ENCODE results near the gene SETMAR. TPM values are rescaled to one million over a fixed set of nuclear protein-coding genes. Genes with fewer than 3 reads are reported as not detected.

SETMAR gene
- total RNA-seq, 1 donor from 2014 or later = 18.3 TPM

- H3K4me3 ChIP-seq = no peak overlapping the region
- Mint-ChIP-seq H3K27me3 (ENCODE audit: insufficient read depth, low read depth) (no peaks in the 10 kb centered on the region), H3K27ac (no peak overlapping the region), H3K9me3 (no peaks in the 10 kb centered on the region), H3K4me3 (no peak overlapping the region), H3K36me3 (no peaks in the 10 kb centered on the region), H3K4me1 (no peaks in the 10 kb centered on the region)
- H3K9ac ChIP-seq = no peak overlapping the region
- H3K36me3 ChIP-seq = no peaks in the 10 kb centered on the region
- no peaks in the 10 kb centered on the region for H3F3A ChIP-seq (ENCODE audit: low read depth)
- no peak for DNase-seq (ENCODE audit: low spot score)
- no peak for TF ChIP-seq EZH2phosphoT487 (IDR thresholded peaks at IDR 0.05)
- TF ChIP-seq EZH2 (IDR thresholded peaks at IDR 0.05) = no peak
- no peak for TF ChIP-seq CTCF (IDR thresholded peaks at IDR 0.05)
- H3K9me3 ChIP-seq (ENCODE audit: low read depth) = no peaks in the 10 kb centered on the region
- H3K27ac ChIP-seq = no peak overlapping the region
- no peak overlapping the region for H3K4me2 ChIP-seq
- no peaks in the 10 kb centered on the region for H3K79me2 ChIP-seq (ENCODE audit: low read depth)
- no peaks in the 10 kb centered on the region for H4K20me1 ChIP-seq (ENCODE audit: low read depth)
- H3K27me3 ChIP-seq = no peaks in the 10 kb centered on the region
- H2AFZ ChIP-seq (replicated peaks) = no peak overlapping the region
- H3K4me1 ChIP-seq = no peaks in the 10 kb centered on the region
Observed at GRCh38 chr3:4270720-4271119, 32.4 kb upstream of the SETMAR start.

GRCh38 chr3:4271834-4272233 lies 31.3 kb upstream of the SETMAR start:
- Histone ChIP-seq H3K36me3 (no peaks in the 10 kb centered on the region), H3K4me3 (no peak overlapping the region), H3K79me2 (ENCODE audit: low read depth) (no peaks in the 10 kb centered on the region), H2AFZ (replicated peaks) (no peak overlapping the region), H3K27me3 (no peaks in the 10 kb centered on the region), H3K4me1 (no peaks in the 10 kb centered on the region), H3K27ac (no peak overlapping the region), H3K9ac (no peak overlapping the region), H3F3A (ENCODE audit: low read depth) (no peaks in the 10 kb centered on the region), H3K4me2 (no peak overlapping the region), H3K9me3 (ENCODE audit: low read depth) (no peaks in the 10 kb centered on the region), H4K20me1 (ENCODE audit: low read depth) (no peaks in the 10 kb centered on the region)
- peak; percentile 58 for DNase-seq (ENCODE audit: low spot score)
- H3K27me3 Mint-ChIP-seq (ENCODE audit: insufficient read depth, low read depth) = no peaks in the 10 kb centered on the region
- H3K9me3 Mint-ChIP-seq = no peaks in the 10 kb centered on the region
- no peak overlapping the region for H3K4me3 Mint-ChIP-seq
- H3K4me1 Mint-ChIP-seq = no peaks in the 10 kb centered on the region
- TF ChIP-seq CTCF (IDR thresholded peaks at IDR 0.05) (peak; percentile 79), EZH2 (IDR thresholded peaks at IDR 0.05) (no peak), EZH2phosphoT487 (IDR thresholded peaks at IDR 0.05) (no peak)
- no peaks in the 10 kb centered on the region for H3K36me3 Mint-ChIP-seq
- no peak overlapping the region for H3K27ac Mint-ChIP-seq

- no peaks in the 10 kb centered on the region for H3K9me3 Mint-ChIP-seq
- no peaks in the 10 kb centered on the region for H3K79me2 ChIP-seq (ENCODE audit: low read depth)
- TF ChIP-seq EZH2 (IDR thresholded peaks at IDR 0.05) = no peak
- TF ChIP-seq EZH2phosphoT487 (IDR thresholded peaks at IDR 0.05) = no peak
- TF ChIP-seq CTCF (IDR thresholded peaks at IDR 0.05) = no peak
Observed at GRCh38 chr3:4279516-4280105, 23.6 kb upstream of the SETMAR start.

More at GRCh38 chr3:4279516-4280105, 23.6 kb upstream of the SETMAR start:
- H3K27ac Mint-ChIP-seq = no peak overlapping the region
- Histone ChIP-seq H4K20me1 (ENCODE audit: low read depth) (no peaks in the 10 kb centered on the region), H2AFZ (replicated peaks) (no peak overlapping the region), H3K9ac (no peak overlapping the region), H3K4me1 (peaks cover 20% of the 10 kb centered on the region), H3K9me3 (ENCODE audit: low read depth) (no peaks in the 10 kb centered on the region), H3K4me3 (no peak overlapping the region), H3K4me2 (no peak overlapping the region), H3K36me3 (no peaks in the 10 kb centered on the region), H3F3A (ENCODE audit: low read depth) (no peaks in the 10 kb centered on the region), H3K27me3 (no peaks in the 10 kb centered on the region), H3K27ac (no peak overlapping the region)
- no peaks in the 10 kb centered on the region for H3K27me3 Mint-ChIP-seq (ENCODE audit: insufficient read depth, low read depth)
- no peaks in the 10 kb centered on the region for H3K36me3 Mint-ChIP-seq
- no peak for DNase-seq (ENCODE audit: low spot score)
- H3K4me3 Mint-ChIP-seq = no peak overlapping the region
- H3K4me1 Mint-ChIP-seq = peaks cover 24% of the 10 kb centered on the region
